WTC11 (cell line): ENCODE measurements around the gene ROR2. TPM values are rescaled to one million over a fixed set of nuclear protein-coding genes. Genes with fewer than 3 reads are reported as not detected.
A peak's percentile ranks its signal among the peaks of the same experiment; 100 is the strongest.

ENCODE experiments used
- ARID4B ChIP-seq: sonication (generic); formaldehyde crosslinking; IDR thresholded peaks from 2 replicates; pipeline ENCODE4 v1.8.0; 2023; ENCODE audit warnings: missing genetic modification reagents, mild to moderate bottlenecking, borderline replicate concordance
- ATF6 ChIP-seq: sonication (generic); formaldehyde crosslinking; IDR thresholded peaks from 2 replicates; pipeline ENCODE4 v1.8.1; 2023; ENCODE audit warnings: mild to moderate bottlenecking, missing genetic modification reagents
- GABPB1 ChIP-seq: sonication (generic); formaldehyde crosslinking; IDR thresholded peaks from 2 replicates; pipeline ENCODE4 v1.8.1; 2023; ENCODE audit warnings: mild to moderate bottlenecking, missing genetic modification reagents
- JUN ChIP-seq: sonication (generic); formaldehyde crosslinking; IDR thresholded peaks from 2 replicates; pipeline ENCODE4 v1.8.0; 2023; ENCODE audit warnings: mild to moderate bottlenecking, missing genetic modification reagents
- MLX ChIP-seq: sonication (generic); formaldehyde crosslinking; IDR thresholded peaks from 2 replicates; pipeline ENCODE4 v1.8.1; 2023; ENCODE audit warnings: mild to moderate bottlenecking, missing genetic modification reagents, moderate library complexity
- NFE2L1 ChIP-seq: sonication (generic); formaldehyde crosslinking; IDR thresholded peaks from 2 replicates; pipeline ENCODE4 v1.8.1; 2023; ENCODE audit warnings: missing genetic modification reagents
- OVOL2 ChIP-seq: fragments of 250-450 bp; sonication (Bioruptor Pico); IDR thresholded peaks from 2 replicates; pipeline ENCODE4 v1.9.0; 2021; ENCODE audit warnings: mild to moderate bottlenecking, borderline replicate concordance
- PREB ChIP-seq: sonication (generic); formaldehyde crosslinking; IDR thresholded peaks from 2 replicates; pipeline ENCODE4 v1.8.1; 2022; ENCODE audit warnings: mild to moderate bottlenecking, missing genetic modification reagents, moderate library complexity, borderline replicate concordance
- PRRX2 ChIP-seq: fragments of 250-450 bp; sonication (Bioruptor Pico); IDR thresholded peaks from 2 replicates; pipeline ENCODE4 v1.8.0; 2021; ENCODE audit warnings: mild to moderate bottlenecking
- STAT6 ChIP-seq: sonication (generic); formaldehyde crosslinking; conservative IDR thresholded peaks from 2 replicates; pipeline ENCODE4 v1.8.1; 2023; ENCODE audit warnings: mild to moderate bottlenecking, low read depth, missing genetic modification reagents, moderate library complexity
- TEAD1 ChIP-seq: sonication (generic); formaldehyde crosslinking; IDR thresholded peaks from 2 replicates; pipeline ENCODE4 v1.8.0; 2022; ENCODE audit warnings: mild to moderate bottlenecking, missing genetic modification reagents
- USF1 ChIP-seq: sonication (generic); formaldehyde crosslinking; IDR thresholded peaks from 2 replicates; pipeline ENCODE4 v1.8.0; 2022; ENCODE audit warnings: mild to moderate bottlenecking, missing genetic modification reagents
- ZNF232 ChIP-seq: sonication (generic); formaldehyde crosslinking; IDR thresholded peaks from 2 replicates; pipeline ENCODE4 v1.8.0; 2022; ENCODE audit warnings: mild to moderate bottlenecking, missing genetic modification reagents
- total RNA-seq: library from RNA; stranded (reverse); gene quantifications from 3 replicates; pipeline ENCODE4 v1.2.3, GENCODE V29; 2021
- TF ChIP-seq, protein P1 (sequence below): fragments of 200-600 bp; IDR thresholded peaks from 2 replicates; pipeline ENCODE4 v1.8.0; 2022; ENCODE audit warnings: antibody characterized with exemption

The ROR2 gene
- total RNA-seq, 1 experiment from 2014 or later = 19.8 TPM

GRCh38 chr9:91775011-91775707 is 174.9 kb downstream of the ROR2 start (continued):
- TF ChIP-seq MLX (CRISPR knock-in tag) (no peak), OVOL2 (CRISPR knock-in tag) (no peak), ATF6 (CRISPR knock-in tag) (no peak), TEAD1 (CRISPR knock-in tag) (no peak; the same call in 1 of the 2 replicates), NFE2L1 (CRISPR knock-in tag) (no peak), ZNF232 (no peak), USF1 (CRISPR knock-in tag) (no peak), GABPB1 (CRISPR knock-in tag) (no peak), PRRX2 (CRISPR knock-in tag) (no peak), PREB (no peak), JUN (no peak), ARID4B (no peak), STAT6 (no peak)
- TF ChIP-seq, protein P1, sequence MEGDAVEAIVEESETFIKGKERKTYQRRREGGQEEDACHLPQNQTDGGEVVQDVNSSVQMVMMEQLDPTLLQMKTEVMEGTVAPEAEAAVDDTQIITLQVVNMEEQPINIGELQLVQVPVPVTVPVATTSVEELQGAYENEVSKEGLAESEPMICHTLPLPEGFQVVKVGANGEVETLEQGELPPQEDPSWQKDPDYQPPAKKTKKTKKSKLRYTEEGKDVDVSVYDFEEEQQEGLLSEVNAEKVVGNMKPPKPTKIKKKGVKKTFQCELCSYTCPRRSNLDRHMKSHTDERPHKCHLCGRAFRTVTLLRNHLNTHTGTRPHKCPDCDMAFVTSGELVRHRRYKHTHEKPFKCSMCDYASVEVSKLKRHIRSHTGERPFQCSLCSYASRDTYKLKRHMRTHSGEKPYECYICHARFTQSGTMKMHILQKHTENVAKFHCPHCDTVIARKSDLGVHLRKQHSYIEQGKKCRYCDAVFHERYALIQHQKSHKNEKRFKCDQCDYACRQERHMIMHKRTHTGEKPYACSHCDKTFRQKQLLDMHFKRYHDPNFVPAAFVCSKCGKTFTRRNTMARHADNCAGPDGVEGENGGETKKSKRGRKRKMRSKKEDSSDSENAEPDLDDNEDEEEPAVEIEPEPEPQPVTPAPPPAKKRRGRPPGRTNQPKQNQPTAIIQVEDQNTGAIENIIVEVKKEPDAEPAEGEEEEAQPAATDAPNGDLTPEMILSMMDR = peak; percentile 97
